HL-60 (cell line): ENCODE data around the gene ZNF813.

ENCODE experiments used
- DNase-seq, 2 experiments: peaks; one replicate each; pipeline ENCODE4 v3.0.0-alpha.2; 2010 to 2020; ENCODE audit warnings: low read depth in 1 of 2, low spot score in 1 of 2
- H3K27ac ChIP-seq: fragments of 250-450 bp; sonication (Bioruptor Pico); replicated peaks from 2 replicates; pipeline ENCODE4 v1.5.1; 2020; ENCODE audit warnings: mild to moderate bottlenecking, moderate library complexity
- H3K27me3 ChIP-seq: fragments of 250-450 bp; sonication (Bioruptor Pico); 2 replicates; pipeline ENCODE4 v1.5.1; 2021; ENCODE audit warnings: mild to moderate bottlenecking, moderate library complexity; ENCODE audit not compliant: insufficient read depth, poor library complexity, severe bottlenecking
- H3K4me3 ChIP-seq: replicated peaks from 2 replicates; pipeline ENCODE4 v1.5.1; 2011; ENCODE audit warnings: mild to moderate bottlenecking, control low read depth, low read length; ENCODE audit not compliant: insufficient read depth
- CTCF ChIP-seq: IDR thresholded peaks from one replicate; pipeline ENCODE4 v1.5.1; 2011; ENCODE audit warnings: low read length, control low read depth, inconsistent platforms; ENCODE audit not compliant: insufficient read depth
- GABPA ChIP-seq: IDR thresholded peaks from 2 replicates; pipeline ENCODE4 v1.6.1; 2012; ENCODE audit warnings: low read depth
- POLR2AphosphoS5 ChIP-seq: IDR thresholded peaks from 2 replicates; pipeline ENCODE4 v1.6.1; 2012; ENCODE audit warnings: low read depth
- REST ChIP-seq: IDR thresholded peaks from 2 replicates; pipeline ENCODE4 v1.6.1; 2012; ENCODE audit warnings: low read depth; ENCODE audit not compliant: insufficient replicate concordance
- SPI1 ChIP-seq: IDR thresholded peaks from 2 replicates; pipeline ENCODE4 v1.6.1; 2012; ENCODE audit warnings: low read depth, mild to moderate bottlenecking, borderline replicate concordance

The ZNF813 gene

GRCh38 chr19:53520163-53520546 is 52.6 kb downstream of the ZNF813 start:
- Histone ChIP-seq H3K27me3 (no peaks in the 10 kb centered on the region), H3K4me3 (peak overlapping the region; percentile 82), H3K27ac (peak overlapping the region; percentile 75)
- TF ChIP-seq POLR2AphosphoS5, result no peak
- no peak for TF ChIP-seq REST
- TF ChIP-seq CTCF, result no peak
- no peak for TF ChIP-seq GABPA
- no peak for TF ChIP-seq SPI1
- DNase-seq, result no peak

GRCh38 chr19:53520547-53521372 is 53.2 kb downstream of the ZNF813 start:
- Histone ChIP-seq H3K4me3 (peak overlapping the region; percentile 82), H3K27ac (peak overlapping the region; percentile 75), H3K27me3 (no peaks in the 10 kb centered on the region)
- DNase-seq, result peak; percentile 97
- 0 out of 2 replicates have a peak, but pooled peaks have one; percentile 13 for TF ChIP-seq GABPA
- peak; percentile 29 for TF ChIP-seq REST
- TF ChIP-seq SPI1, result 0 out of 2 replicates have a peak, but pooled peaks have one; percentile 10
- TF ChIP-seq CTCF, result no peak
- peak; percentile 32; the same call in 1 of the 2 replicates for TF ChIP-seq POLR2AphosphoS5

GRCh38 chr19:53521373-53522202 is 54.1 kb downstream of the ZNF813 start:
- no peaks in the 10 kb centered on the region for H3K27me3 ChIP-seq
- no peak for DNase-seq
- TF ChIP-seq POLR2AphosphoS5 (0 out of 2 replicates have a peak, but pooled peaks have one; percentile 25), GABPA (no peak), CTCF (no peak)
- peak overlapping the region; percentile 82 for H3K4me3 ChIP-seq
- H3K27ac ChIP-seq, result peak overlapping the region; percentile 75
